ENCODE data around the gene PDS5B.

- TF ChIP-seq POLR2AphosphoS5 (IDR thresholded peaks at IDR 0.05; ENCODE audit: control insufficient read depth, insufficient read depth, low read depth, low read length) (no peak), ZNF695 (CRISPR knock-in tag; IDR thresholded peaks at IDR 0.05) (no peak), TFE3 (CRISPR knock-in tag; IDR thresholded peaks at IDR 0.05) (no peak), CTCF (IDR thresholded peaks at IDR 0.05 in 2 of 3, conservative IDR thresholded peaks at IDR 0.05 in 1 of 3; ENCODE audit: insufficient read depth in 2 of 3, low read depth in 1 of 3, low read length in 3 of 3) (peak; percentile 58 to 70 (median 60)), PHTF2 (CRISPR knock-in tag; IDR thresholded peaks at IDR 0.05) (no peak), CREM (IDR thresholded peaks at IDR 0.05; ENCODE audit: low read depth) (no peak), ZKSCAN8 (CRISPR knock-in tag; IDR thresholded peaks at IDR 0.05) (no peak), ELF4 (CRISPR knock-in tag; IDR thresholded peaks at IDR 0.05) (no peak), YY1 (IDR thresholded peaks at IDR 0.05; ENCODE audit: borderline replicate concordance in 1 of 3, control insufficient read depth in 1 of 3, extremely low read depth in 1 of 3, insufficient read depth in 3 of 3, insufficient read length in 1 of 3, insufficient replicate concordance in 2 of 3, low read depth in 1 of 3, low read length in 2 of 3) (no peak), POLR2A (conservative IDR thresholded peaks at IDR 0.05) (no peak)
These were observed 53.4 kb downstream of the PDS5B start for GRCh38 chr13:32639502-32640105.
